Testis (tissue), 2 donors: ENCODE results near the gene SMURF1.

Experiments
- CTCF ChIP-seq, 3 experiments: fragments of 450-650 bp in 2 of 3; fragments of 200-600 bp in 1 of 3; sonication (generic) in 1 of 3; IDR thresholded peaks; one replicate each; pipeline ENCODE4 v1.5.1; 2016 to 2019; ENCODE audit warnings: antibody characterized with exemption in 3 of 3, mild to moderate bottlenecking in 2 of 3, moderate library complexity in 1 of 3
- POLR2A ChIP-seq: fragments of 450-650 bp; IDR thresholded peaks from one replicate; pipeline ENCODE4 v1.6.1; 2017; ENCODE audit warnings: antibody characterized with exemption, mild to moderate bottlenecking, moderate library complexity

- TF ChIP-seq CTCF (IDR thresholded peaks at IDR 0.05) (no peak), POLR2A (no peak)
These were observed 984 bp downstream of the SMURF1 start for GRCh38 chr7:99142727-99143520.
